GM21390 (cell line): Measurements from ENCODE around the gene UTP14A.

ENCODE experiments used
- ATAC-seq: cut with Tn5 transposase; IDR thresholded peaks from one replicate; pipeline ENCODE4 v1.9.1; 2021; ENCODE audit not compliant: unreplicated experiment

The UTP14A gene

DNA sequence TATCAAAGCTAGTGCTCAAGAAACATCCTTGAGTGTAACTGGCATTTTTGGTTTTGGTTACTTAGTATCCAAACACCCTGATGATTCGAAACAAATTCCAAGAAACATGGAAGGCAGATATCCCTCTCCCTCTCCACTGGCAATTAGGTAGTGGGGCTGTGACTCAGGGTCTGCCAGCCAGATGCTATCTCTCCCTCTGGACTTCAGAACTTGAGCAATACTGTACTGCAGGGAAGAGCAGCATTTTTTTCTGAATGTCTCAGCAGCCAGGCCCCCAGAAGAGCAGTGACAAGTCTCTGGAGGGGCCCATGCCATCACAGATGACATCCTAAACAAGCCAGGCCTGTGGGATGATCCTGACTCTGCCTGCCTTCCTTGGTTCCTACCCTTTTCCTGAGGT, 39.2 kb downstream of the UTP14A start:
- no peak for ATAC-seq

DNA sequence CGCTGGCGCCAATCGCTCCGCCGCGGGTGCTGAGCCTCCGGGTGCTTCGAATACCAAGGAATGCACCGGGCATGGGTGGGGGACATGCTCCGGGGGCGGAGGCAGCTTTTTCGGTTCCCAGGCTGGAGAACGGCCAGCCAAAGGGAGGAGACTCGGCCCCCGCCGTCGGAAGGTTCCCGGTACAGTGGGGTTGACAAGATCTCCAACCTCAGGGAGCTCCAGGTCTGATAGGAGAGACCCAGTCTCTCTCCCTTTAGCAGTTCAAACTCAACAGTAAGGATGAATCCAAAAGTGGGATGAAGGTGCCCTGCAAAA, 47.3 kb downstream of the UTP14A start:
- ATAC-seq = no peak

DNA sequence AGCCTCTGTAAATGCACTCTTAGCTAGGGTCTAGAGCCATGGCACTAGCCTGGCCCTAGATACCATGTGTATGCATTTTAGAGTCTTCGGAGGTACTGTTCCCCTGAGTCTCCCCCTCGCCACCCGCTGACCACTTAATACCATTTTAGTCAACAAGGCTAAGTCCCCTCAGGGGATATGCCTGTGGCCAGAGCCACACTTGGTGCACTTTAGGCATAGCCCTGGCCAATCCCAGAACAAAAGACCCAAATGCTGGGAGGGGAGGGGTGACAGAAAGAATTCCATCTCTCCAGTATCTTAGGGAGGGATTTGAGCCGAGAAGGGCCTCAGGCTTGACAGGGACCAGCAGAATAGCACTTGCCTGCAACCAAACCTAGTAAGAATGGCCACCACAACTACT, 47.9 kb downstream of the UTP14A start:
- no peak for ATAC-seq

DNA sequence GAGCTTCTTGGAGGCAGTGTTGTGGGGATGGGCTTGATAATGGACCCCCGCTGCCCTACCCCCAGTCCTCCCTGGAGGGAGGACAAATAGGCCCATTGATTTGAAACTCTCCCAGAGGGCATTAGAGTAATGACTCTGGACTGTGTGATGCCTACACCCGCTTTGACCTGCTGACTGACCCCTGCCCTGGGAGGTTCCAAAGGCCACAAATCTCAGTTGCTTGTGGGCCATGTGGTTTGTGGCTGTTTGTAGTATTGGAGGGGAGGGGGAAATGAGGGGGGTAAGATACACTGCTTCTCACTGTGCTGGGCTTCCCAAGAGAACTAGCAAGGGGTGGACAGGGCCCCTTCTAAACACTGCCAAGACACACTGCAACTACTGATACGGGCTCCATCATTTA, 48.8 kb downstream of the UTP14A start:
- no peak for ATAC-seq

DNA sequence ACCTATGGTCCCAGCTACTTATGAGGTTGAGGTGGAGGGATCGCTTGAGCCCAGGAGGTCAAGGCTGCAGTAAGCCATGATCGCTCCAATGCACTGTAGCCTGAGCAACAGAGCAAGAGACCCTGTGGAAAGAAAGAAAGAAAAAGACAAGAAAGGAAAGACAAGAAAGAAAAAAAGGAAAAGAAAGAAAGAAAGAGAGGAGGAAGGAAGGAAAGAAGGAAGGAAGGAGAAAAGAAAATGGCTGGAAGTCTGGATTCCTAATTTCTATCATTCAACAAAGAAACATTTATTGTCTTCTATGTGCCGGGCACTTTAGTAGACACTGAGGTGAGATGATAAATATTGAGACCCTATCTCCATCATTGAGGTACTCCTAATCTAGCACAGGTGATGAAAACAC, 49.7 kb downstream of the UTP14A start:
- ATAC-seq = no peak

GRCh38 chrX:129956145-129956544, 50.2 kb downstream of the UTP14A start:
- no peak for ATAC-seq

GRCh38 chrX:129956765-129957164, 50.8 kb downstream of the UTP14A start:
- no peak for ATAC-seq

- ATAC-seq = peak; percentile 77
Observed at GRCh38 chrX:129957241-129958082, 51.5 kb downstream of the UTP14A start.

DNA sequence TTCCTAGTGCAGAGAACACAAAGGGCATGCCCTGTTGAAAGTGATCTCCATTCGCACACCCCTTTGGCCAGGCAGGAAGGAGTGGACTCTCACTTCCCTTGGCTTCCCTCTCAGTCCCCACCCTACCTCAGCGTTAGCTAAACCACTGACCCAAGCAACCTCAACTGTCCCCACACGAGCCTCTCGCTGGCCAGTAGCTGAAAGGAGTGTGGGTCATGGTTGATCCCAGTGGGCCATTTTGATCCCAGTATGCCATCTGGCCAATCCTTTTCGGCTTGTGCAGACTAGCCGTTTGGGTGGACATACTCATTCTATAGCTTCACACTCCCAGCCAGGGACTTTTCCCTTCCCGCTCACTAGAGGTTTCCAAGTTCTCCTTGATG, 52.1 kb downstream of the UTP14A start:
- no peak for ATAC-seq

GRCh38 chrX:129958814-129959492, 53.0 kb downstream of the UTP14A start:
- ATAC-seq = no peak

DNA sequence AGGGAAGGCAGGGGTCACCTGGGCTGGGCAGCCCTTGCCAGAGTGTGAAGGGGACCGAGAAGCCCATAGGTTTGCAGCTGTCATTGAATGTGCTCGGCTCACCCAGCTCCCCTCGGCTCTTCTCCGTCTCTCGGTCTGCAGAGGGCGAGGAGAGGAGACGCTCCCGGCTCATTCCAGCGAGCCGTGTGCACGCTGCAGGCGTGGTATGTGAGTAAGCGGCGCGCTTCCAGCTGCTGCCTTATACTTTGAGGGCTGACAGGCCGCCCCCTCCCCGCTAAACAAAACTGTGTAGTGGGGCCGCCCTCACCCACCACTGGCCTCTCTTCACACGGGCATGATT, 53.5 kb downstream of the UTP14A start:
- ATAC-seq = no peak

DNA sequence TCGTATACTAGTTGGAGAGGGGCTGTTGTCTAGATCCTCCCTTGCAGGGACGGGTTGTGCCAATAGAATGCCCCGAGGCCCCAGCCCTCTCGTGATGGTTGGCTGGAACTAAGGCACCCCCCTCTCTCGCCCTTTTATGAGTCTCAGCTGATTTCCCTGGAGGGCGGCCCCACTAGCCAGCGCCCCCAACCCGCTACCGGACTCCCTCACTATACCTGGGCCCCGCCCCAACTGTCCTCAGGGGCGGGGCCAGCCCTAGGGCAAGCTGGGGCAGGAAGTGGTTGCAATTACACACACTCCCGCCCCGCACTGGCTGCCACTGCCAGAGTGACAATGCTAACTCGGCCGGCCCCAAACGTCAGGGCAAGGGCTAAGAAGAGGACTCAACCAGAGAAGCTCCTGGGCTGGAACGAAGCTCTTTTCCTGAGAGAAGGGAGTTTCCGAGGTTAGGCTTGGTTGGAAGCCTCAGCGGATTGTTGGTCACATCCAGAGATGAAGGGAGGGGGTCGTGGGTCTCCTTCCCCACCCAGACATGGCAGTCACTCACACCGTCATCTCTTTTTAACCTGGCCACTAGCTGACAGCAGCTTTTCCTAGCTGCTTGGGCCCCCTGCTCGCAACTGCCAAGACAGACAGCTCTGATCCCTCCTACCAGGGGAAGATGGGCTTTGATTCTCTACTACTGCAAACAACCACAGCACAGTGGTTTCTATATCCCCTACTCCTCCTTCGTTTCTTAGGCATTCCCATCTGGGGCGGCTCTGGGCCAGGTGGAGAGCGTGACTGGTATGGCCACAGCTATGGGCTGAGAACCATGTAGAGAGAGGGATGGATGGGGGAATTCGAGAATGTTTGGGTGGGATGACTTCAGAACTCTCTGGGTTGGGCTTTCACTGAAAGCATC, 55.5 kb downstream of the UTP14A start:
- ATAC-seq = peak; percentile 89

GRCh38 chrX:129963729-129964128, 57.8 kb downstream of the UTP14A start:
- no peak for ATAC-seq

DNA sequence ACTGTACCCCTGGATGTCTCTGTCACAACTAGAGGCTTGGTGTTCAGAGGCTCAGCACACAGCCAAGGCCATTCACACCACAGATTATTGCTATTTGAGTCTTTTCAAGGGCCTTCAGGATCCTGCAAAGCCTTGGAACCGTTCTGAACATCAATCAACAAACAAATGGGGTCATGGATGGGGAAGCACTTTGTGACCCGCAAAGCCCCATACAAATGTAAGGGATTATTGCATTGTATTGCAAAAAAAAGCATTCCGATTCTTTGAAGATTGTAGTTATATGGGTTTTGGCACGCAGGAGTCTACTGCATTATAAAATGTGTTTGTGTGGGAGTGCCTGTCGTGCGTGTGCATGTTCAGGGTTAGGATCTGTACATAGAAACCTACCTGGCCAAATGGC, 59.2 kb downstream of the UTP14A start:
- ATAC-seq = no peak

- no peak for ATAC-seq
Observed at GRCh38 chrX:129968968-129969367, 63.0 kb downstream of the UTP14A start.

DNA sequence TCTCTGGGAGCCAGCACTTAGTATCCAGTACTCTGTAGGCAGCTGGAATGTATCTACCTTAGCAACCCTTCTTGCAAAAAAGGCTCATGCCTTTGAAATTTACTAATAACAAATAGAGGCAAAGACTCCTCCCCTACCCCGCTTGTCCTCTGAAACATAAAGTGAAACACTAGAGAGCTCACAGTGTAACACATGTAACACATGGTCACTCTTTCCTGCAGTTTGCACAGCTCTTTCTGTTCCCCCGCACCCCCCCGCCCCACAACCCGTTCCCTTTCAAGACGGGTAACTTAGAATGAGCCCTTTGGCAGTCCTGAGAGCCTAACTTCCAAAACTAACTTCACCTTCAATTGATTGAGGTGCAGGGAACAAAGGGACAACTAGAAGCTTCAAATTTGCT, 70.5 kb downstream of the UTP14A start:
- no peak for ATAC-seq
